COLO668 (cell line): ENCODE results near the gene ELAPOR1.

Experiments used
- DNase-seq: peaks from one replicate; lab custom pipeline; 2025; ENCODE audit not compliant: unreplicated experiment; lab: John Stamatoyannopoulos, UW

ELAPOR1 gene

GRCh38 chr1:109094871-109095270, 19.0 kb upstream of the ELAPOR1 start:
- no peak for DNase-seq

- DNase-seq = no peak
Observed at GRCh38 chr1:109095631-109096030, 18.3 kb upstream of the ELAPOR1 start.

- no peak for DNase-seq
Observed at GRCh38 chr1:109096120-109096519, 17.8 kb upstream of the ELAPOR1 start.

- peak; percentile 99 for DNase-seq
Observed at GRCh38 chr1:109099938-109100773, 13.8 kb upstream of the ELAPOR1 start.

- DNase-seq = no peak
Observed at GRCh38 chr1:109104364-109105151, 9.4 kb upstream of the ELAPOR1 start.

- DNase-seq = no peak
Observed at GRCh38 chr1:109105881-109106280, 8.0 kb upstream of the ELAPOR1 start.

- no peak for DNase-seq
Observed at GRCh38 chr1:109107785-109108184, 6.1 kb upstream of the ELAPOR1 start.

- no peak for DNase-seq
Observed at GRCh38 chr1:109109906-109110305, 4.0 kb upstream of the ELAPOR1 start.

GRCh38 chr1:109111386-109112055, 2.4 kb upstream of the ELAPOR1 start:
- no peak for DNase-seq

GRCh38 chr1:109112056-109112651, 1.8 kb upstream of the ELAPOR1 start:
- DNase-seq = no peak

- peak; percentile 99 for DNase-seq
Observed at GRCh38 chr1:109112652-109113285, 1.1 kb upstream of the ELAPOR1 start.

GRCh38 chr1:109114342-109114674, 393 bp downstream of the ELAPOR1 start:
- peak; percentile 60 for DNase-seq

- no peak for DNase-seq
Observed at GRCh38 chr1:109115685-109116084, 1.8 kb downstream of the ELAPOR1 start.

GRCh38 chr1:109116286-109116685, 2.4 kb downstream of the ELAPOR1 start:
- DNase-seq = peak; percentile 53

- DNase-seq = no peak
Observed at GRCh38 chr1:109118089-109118488, 4.2 kb downstream of the ELAPOR1 start.

GRCh38 chr1:109120356-109120755, 6.4 kb downstream of the ELAPOR1 start:
- no peak for DNase-seq

GRCh38 chr1:109131059-109131458, 17.1 kb downstream of the ELAPOR1 start:
- no peak for DNase-seq

- no peak for DNase-seq
Observed at GRCh38 chr1:109131800-109132199, 17.9 kb downstream of the ELAPOR1 start.

- DNase-seq = no peak
Observed at GRCh38 chr1:109133002-109133706, 19.2 kb downstream of the ELAPOR1 start.

- peak; percentile 46 for DNase-seq
Observed at GRCh38 chr1:109133815-109134214, 19.9 kb downstream of the ELAPOR1 start.
